K562 (cell line): ENCODE results near the gene HIVEP3. TPM values are rescaled to one million over a fixed set of nuclear protein-coding genes. Genes with fewer than 3 reads are reported as not detected.

Source experiments
- CHD2 ChIP-seq: IDR thresholded peaks from 2 replicates; pipeline ENCODE4 v1.6.1; 2011; ENCODE audit warnings: low read depth, low read length
- FOXP1 ChIP-seq: sonication (generic); formaldehyde crosslinking; IDR thresholded peaks from 2 replicates; pipeline ENCODE4 v1.8.0; 2022; ENCODE audit warnings: mild to moderate bottlenecking, missing genetic modification reagents
- KDM4B ChIP-seq, 2 experiments: fragments of 450-650 bp in 1 of 2; sonication (generic) in 1 of 2; IDR thresholded peaks; 2 replicates each; pipeline ENCODE4 v1.6.1; 2016 to 2017; ENCODE audit warnings: borderline replicate concordance in 2 of 2, antibody characterized with exemption in 1 of 2, low read depth in 1 of 2, mild to moderate bottlenecking in 1 of 2
- SIN3B ChIP-seq: fragments of 450-650 bp; IDR thresholded peaks from 2 replicates; pipeline ENCODE4 v1.6.1; 2017; ENCODE audit warnings: low read depth, mild to moderate bottlenecking, moderate library complexity
- STAG1 ChIP-seq: sonication (generic); formaldehyde crosslinking; IDR thresholded peaks from 2 replicates; pipeline ENCODE4 v1.5.0; 2020; ENCODE audit warnings: missing genetic modification reagents, borderline replicate concordance
- STAT5B ChIP-seq: fragments of 250-450 bp; sonication (Bioruptor Pico); IDR thresholded peaks from 2 replicates; pipeline ENCODE4 v1.8.0; 2021; ENCODE audit warnings: mild to moderate bottlenecking, inconsistent platforms
- ZNF24 ChIP-seq: fragments of 450-650 bp; IDR thresholded peaks from 2 replicates; pipeline ENCODE4 v1.6.1; 2016
- ZNF79 ChIP-seq: fragments of 250-450 bp; sonication (Bioruptor Pico); IDR thresholded peaks from 2 replicates; pipeline ENCODE4 v1.4.0; 2020; ENCODE audit warnings: low read depth, mild to moderate bottlenecking, moderate library complexity
- polyA plus RNA-seq, 8 experiments: library from polyadenylated mRNA; depleted of rRNA in 4 of 8; stranded (reverse) in 5 of 8; unstranded in 3 of 8; fragments of >200 nt; fragmentation: Nextera tagmentation in 2 of 8; fragmentation: Illumina TruSeq in 1 of 8; extraction: Ambion mirVana in 2 of 8; extraction: Trizol in 1 of 8; gene quantifications; 2 replicates each; pipeline versions ENCODE4 v1.2.1 to v1.2.3, GENCODE V29; 2011 to 2014; ENCODE audit warnings: inconsistent platforms in 1 of 8, missing spikeins in 1 of 8
- total RNA-seq, 7 experiments: library from RNA; depleted of rRNA in 6 of 7; stranded (reverse); fragments of >200 nt in 6 of 7; fragmentation: Illumina TruSeq in 2 of 7; extraction: Trizol in 2 of 7; gene quantifications; 2 replicates each; pipeline versions ENCODE4 v1.2.1 to v1.2.3, GENCODE V29; 2011 to 2021; ENCODE audit warnings: low replicate concordance in 1 of 7
- TF ChIP-seq, protein P1 (sequence below), 2 experiments: IDR thresholded peaks; 2 replicates each; pipeline ENCODE4 v1.6.1; 2012; ENCODE audit warnings: improper control_type of control experiment in 2 of 2, low read depth in 2 of 2, low read length in 2 of 2, borderline replicate concordance in 1 of 2
- TF ChIP-seq, protein P2 (sequence below): sonication (generic); formaldehyde crosslinking; IDR thresholded peaks from 2 replicates; pipeline ENCODE4 v1.8.0; 2022; ENCODE audit warnings: missing genetic modification reagents, mild to moderate bottlenecking, moderate library complexity, borderline replicate concordance
- TF ChIP-seq, protein P3 (sequence below): sonication (generic); formaldehyde crosslinking; IDR thresholded peaks from 2 replicates; pipeline ENCODE4 v1.8.0; 2022; ENCODE audit warnings: mild to moderate bottlenecking, missing genetic modification reagents
- TF ChIP-seq, protein P4 (sequence below): fragments of 150-350 bp; IDR thresholded peaks from 2 replicates; pipeline ENCODE4 v1.6.1; 2014; ENCODE audit warnings: low read depth, mild to moderate bottlenecking, low read length, borderline replicate concordance

Gene HIVEP3
- total and polyA plus RNA-seq, 9 of the 15 experiments (the other 6 are each of a cell fraction or from before 2014, with no cell fraction given), result 0.09 to 0.58 (median 0.34) TPM; not detected in 1

DNA sequence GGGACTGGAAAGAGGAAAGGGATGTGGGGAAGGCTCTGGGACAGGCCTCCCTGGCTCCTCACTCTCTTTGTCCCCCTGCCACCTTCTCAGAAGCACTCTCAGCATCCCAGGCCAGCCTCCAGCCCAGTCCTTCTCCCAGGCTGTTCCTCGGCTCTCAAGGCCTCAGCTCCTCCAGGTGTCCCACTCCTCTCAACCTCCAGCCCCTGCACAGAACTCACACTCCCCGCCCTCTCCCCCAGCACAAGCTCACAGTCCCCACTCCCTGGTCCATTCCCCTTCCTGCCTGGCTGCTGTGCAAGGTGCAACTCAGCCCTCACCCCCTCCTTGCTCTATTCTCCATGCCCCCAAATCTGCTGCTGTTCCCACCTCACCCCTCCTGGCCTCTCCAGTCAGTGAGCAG lies 185.0 kb downstream of the HIVEP3 start (continued):
- no peak for TF ChIP-seq CHD2
- TF ChIP-seq FOXP1 (CRISPR knock-in tag), result no peak
- no peak for TF ChIP-seq ZNF79 (CRISPR knock-in tag)
- no peak for TF ChIP-seq ZNF24
- no peak for TF ChIP-seq STAG1 (CRISPR knock-in tag)
- TF ChIP-seq SIN3B, result no peak
- TF ChIP-seq KDM4B (IDR thresholded peaks at IDR 0.05; ENCODE audit: borderline replicate concordance in 2 of 2, low read depth in 1 of 2), result no peak
- TF ChIP-seq, protein P1, sequence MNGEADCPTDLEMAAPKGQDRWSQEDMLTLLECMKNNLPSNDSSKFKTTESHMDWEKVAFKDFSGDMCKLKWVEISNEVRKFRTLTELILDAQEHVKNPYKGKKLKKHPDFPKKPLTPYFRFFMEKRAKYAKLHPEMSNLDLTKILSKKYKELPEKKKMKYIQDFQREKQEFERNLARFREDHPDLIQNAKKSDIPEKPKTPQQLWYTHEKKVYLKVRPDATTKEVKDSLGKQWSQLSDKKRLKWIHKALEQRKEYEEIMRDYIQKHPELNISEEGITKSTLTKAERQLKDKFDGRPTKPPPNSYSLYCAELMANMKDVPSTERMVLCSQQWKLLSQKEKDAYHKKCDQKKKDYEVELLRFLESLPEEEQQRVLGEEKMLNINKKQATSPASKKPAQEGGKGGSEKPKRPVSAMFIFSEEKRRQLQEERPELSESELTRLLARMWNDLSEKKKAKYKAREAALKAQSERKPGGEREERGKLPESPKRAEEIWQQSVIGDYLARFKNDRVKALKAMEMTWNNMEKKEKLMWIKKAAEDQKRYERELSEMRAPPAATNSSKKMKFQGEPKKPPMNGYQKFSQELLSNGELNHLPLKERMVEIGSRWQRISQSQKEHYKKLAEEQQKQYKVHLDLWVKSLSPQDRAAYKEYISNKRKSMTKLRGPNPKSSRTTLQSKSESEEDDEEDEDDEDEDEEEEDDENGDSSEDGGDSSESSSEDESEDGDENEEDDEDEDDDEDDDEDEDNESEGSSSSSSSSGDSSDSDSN (IDR thresholded peaks at IDR 0.05; ENCODE audit: borderline replicate concordance in 1 of 2, low read depth in 2 of 2, low read length in 2 of 2), result no peak
- TF ChIP-seq, protein P2, sequence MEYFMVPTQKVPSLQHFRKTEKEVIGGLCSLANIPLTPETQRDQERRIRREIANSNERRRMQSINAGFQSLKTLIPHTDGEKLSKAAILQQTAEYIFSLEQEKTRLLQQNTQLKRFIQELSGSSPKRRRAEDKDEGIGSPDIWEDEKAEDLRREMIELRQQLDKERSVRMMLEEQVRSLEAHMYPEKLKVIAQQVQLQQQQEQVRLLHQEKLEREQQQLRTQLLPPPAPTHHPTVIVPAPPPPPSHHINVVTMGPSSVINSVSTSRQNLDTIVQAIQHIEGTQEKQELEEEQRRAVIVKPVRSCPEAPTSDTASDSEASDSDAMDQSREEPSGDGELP (CRISPR knock-in tag), result no peak
- TF ChIP-seq STAT5B (CRISPR knock-in tag), result no peak
- TF ChIP-seq, protein P3, sequence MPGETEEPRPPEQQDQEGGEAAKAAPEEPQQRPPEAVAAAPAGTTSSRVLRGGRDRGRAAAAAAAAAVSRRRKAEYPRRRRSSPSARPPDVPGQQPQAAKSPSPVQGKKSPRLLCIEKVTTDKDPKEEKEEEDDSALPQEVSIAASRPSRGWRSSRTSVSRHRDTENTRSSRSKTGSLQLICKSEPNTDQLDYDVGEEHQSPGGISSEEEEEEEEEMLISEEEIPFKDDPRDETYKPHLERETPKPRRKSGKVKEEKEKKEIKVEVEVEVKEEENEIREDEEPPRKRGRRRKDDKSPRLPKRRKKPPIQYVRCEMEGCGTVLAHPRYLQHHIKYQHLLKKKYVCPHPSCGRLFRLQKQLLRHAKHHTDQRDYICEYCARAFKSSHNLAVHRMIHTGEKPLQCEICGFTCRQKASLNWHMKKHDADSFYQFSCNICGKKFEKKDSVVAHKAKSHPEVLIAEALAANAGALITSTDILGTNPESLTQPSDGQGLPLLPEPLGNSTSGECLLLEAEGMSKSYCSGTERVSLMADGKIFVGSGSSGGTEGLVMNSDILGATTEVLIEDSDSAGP (CRISPR knock-in tag), result no peak
- TF ChIP-seq, protein P4, sequence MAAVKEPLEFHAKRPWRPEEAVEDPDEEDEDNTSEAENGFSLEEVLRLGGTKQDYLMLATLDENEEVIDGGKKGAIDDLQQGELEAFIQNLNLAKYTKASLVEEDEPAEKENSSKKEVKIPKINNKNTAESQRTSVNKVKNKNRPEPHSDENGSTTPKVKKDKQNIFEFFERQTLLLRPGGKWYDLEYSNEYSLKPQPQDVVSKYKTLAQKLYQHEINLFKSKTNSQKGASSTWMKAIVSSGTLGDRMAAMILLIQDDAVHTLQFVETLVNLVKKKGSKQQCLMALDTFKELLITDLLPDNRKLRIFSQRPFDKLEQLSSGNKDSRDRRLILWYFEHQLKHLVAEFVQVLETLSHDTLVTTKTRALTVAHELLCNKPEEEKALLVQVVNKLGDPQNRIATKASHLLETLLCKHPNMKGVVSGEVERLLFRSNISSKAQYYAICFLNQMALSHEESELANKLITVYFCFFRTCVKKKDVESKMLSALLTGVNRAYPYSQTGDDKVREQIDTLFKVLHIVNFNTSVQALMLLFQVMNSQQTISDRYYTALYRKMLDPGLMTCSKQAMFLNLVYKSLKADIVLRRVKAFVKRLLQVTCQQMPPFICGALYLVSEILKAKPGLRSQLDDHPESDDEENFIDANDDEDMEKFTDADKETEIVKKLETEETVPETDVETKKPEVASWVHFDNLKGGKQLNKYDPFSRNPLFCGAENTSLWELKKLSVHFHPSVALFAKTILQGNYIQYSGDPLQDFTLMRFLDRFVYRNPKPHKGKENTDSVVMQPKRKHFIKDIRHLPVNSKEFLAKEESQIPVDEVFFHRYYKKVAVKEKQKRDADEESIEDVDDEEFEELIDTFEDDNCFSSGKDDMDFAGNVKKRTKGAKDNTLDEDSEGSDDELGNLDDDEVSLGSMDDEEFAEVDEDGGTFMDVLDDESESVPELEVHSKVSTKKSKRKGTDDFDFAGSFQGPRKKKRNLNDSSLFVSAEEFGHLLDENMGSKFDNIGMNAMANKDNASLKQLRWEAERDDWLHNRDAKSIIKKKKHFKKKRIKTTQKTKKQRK, result no peak
